IMR-90 (cell line): ENCODE data around the gene SIPA1.

Experiments
- CEBPB ChIP-seq: IDR thresholded peaks from 2 replicates; pipeline ENCODE4 v1.6.1; 2012; ENCODE audit warnings: low read depth, low read length, improper control_type of control experiment
- CHD1 ChIP-seq: IDR thresholded peaks from 2 replicates; pipeline ENCODE4 v1.6.1; 2012; ENCODE audit warnings: low read depth, low read length, improper control_type of control experiment
- CTCF ChIP-seq: conservative IDR thresholded peaks from 2 replicates; pipeline ENCODE4 v1.5.1; 2012; ENCODE audit warnings: mild to moderate bottlenecking, low read depth, low read length, improper control_type of control experiment
- ELK1 ChIP-seq: fragments of 150-350 bp; IDR thresholded peaks from 2 replicates; pipeline ENCODE4 v1.6.1; 2016; ENCODE audit warnings: low read depth, mild to moderate bottlenecking, low read length, moderate library complexity, borderline replicate concordance
- FOS ChIP-seq: fragments of 150-350 bp; IDR thresholded peaks from 2 replicates; pipeline ENCODE4 v1.6.1; 2016; ENCODE audit warnings: low read depth, low read length
- MAFK ChIP-seq: IDR thresholded peaks from 2 replicates; pipeline ENCODE4 v1.6.1; 2012; ENCODE audit warnings: low read depth, low read length, improper control_type of control experiment
- MAZ ChIP-seq: IDR thresholded peaks from 2 replicates; pipeline ENCODE4 v1.6.1; 2012; ENCODE audit warnings: low read depth, mild to moderate bottlenecking, low read length, improper control_type of control experiment, moderate library complexity, borderline replicate concordance
- MXI1 ChIP-seq: IDR thresholded peaks from 2 replicates; pipeline ENCODE4 v1.6.1; 2012; ENCODE audit warnings: low read depth, mild to moderate bottlenecking, low read length, moderate library complexity, borderline replicate concordance
- POLR2A ChIP-seq: IDR thresholded peaks from 2 replicates; pipeline ENCODE4 v1.6.1; 2012; ENCODE audit warnings: mild to moderate bottlenecking, low read depth, low read length
- RAD21 ChIP-seq: IDR thresholded peaks from 2 replicates; pipeline ENCODE4 v1.6.1; 2012; ENCODE audit warnings: low read length, improper control_type of control experiment
- RCOR1 ChIP-seq: IDR thresholded peaks from 2 replicates; pipeline ENCODE4 v1.6.1; 2012; ENCODE audit warnings: mild to moderate bottlenecking, low read length, improper control_type of control experiment; ENCODE audit not compliant: insufficient replicate concordance
- RFX5 ChIP-seq: IDR thresholded peaks from 2 replicates; pipeline ENCODE4 v1.8.0; 2012; ENCODE audit warnings: low read depth, mild to moderate bottlenecking, low read length, moderate library complexity
- SMC3 ChIP-seq: fragments of 150-350 bp; IDR thresholded peaks from 2 replicates; pipeline ENCODE4 v1.6.1; 2016; ENCODE audit warnings: low read depth, mild to moderate bottlenecking, antibody characterized with exemption, low read length, moderate library complexity
- USF2 ChIP-seq: fragments of 150-350 bp; IDR thresholded peaks from 2 replicates; pipeline ENCODE4 v1.6.1; 2017; ENCODE audit warnings: mild to moderate bottlenecking, antibody characterized with exemption, low read length, low read depth

GRCh38 chr11:65645710-65646109 is 7.8 kb downstream of the SIPA1 start:
- TF ChIP-seq CTCF (no peak), SMC3 (no peak), POLR2A (no peak), MAFK (no peak), USF2 (peak; percentile 43; the same call in 1 of the 2 replicates), FOS (no peak), CEBPB (no peak), ELK1 (no peak), RFX5 (no peak), MXI1 (no peak), RAD21 (no peak), RCOR1 (no peak), MAZ (no peak), CHD1 (no peak)
